Measurements from ENCODE around the gene SORBS1.

The SORBS1 gene

DNA sequence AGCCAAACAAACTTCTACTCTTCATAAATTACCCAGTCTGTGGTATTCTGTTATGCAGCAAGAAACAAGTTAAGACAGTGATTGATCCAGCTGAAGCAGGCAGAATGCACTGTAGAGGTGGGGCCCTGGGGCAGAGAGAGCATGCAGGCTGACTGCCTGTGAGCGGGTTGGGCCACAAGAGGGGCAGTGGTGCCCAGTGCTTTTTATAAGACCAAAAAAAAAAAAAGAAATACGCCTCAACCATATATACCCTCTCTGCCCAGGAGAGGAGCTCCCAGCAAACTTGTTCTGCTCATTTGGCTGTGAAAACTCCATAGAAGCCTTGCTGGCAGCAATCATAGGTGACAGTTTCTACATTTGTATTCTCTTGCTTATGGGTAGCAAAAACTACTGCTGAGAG lies 104.7 kb downstream of the SORBS1 start:
- no peak for DNase-seq

DNA sequence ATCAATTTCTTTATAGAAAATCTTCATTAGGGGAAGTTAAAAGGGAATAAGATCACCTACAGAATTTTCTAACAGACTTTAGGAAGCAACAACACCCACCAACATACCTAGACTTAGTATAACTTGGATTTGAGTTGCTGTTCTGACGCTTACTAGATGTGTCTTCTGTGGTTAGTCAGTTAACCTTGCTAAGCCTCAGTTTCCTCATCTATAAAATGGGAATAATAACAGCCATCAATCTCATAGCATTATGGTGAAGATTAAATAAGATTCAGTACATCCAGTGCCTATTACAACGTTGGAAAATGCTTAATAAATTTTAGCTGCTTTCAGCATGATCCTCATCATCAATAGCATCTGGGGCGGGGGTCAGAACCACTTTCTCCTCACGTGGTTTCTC lies 106.2 kb downstream of the SORBS1 start:
- no peak for DNase-seq

GRCh38 chr10:95454356-95454755 lies 106.8 kb downstream of the SORBS1 start:
- DNase-seq, result no peak

DNA sequence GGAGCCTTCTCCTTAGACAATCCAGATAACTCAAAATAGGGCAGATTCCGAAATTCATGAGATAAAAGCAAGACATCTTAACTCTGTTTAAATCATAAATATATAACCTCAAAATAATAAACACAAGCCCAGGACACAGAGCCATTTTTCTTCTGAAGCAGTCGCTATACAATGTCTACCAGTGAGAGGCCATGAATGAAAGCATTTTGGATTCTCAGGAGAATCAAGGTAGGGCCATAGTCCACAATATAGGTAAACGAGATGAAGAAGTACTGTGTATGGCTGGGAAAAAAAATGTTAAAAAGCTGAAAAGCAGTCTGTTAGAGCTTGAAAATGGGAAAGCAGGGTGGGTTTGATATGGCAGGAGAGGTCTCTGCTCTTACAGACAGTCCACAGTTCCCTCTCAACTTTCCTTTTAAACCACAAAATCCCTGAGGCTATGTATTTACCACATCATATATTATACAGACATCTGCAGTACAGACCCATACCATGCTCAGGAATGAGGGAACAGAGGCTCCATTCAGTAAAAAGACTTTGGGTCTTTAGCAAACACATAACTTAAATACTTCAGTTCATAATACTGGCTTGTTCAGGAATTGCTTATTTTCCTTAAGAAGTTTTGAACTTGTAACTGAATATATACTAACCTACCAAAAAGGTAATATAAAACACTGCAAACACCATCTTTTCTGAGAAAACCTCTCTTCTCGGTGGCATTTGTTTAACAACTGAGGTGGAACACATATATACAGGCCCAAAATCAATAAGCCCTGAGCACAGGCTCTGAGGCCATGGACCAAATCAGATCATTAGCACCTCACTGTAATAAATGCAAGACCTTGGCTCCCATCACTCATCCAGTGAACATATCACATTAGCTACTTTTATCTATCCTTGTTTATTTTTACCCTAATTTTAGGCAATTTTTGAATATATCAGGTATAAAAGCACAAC lies 109.3 kb downstream of the SORBS1 start:
- DNase-seq, result no peak

- no peak for DNase-seq
Observed at GRCh38 chr10:95451150-95451549, 110.0 kb downstream of the SORBS1 start.

GRCh38 chr10:95450188-95450587 lies 111.0 kb downstream of the SORBS1 start:
- no peak for DNase-seq

- DNase-seq, result no peak
Observed at GRCh38 chr10:95447685-95448084, 113.5 kb downstream of the SORBS1 start.

- peak; percentile 5 for DNase-seq
Observed at GRCh38 chr10:95445837-95446486, 115.2 kb downstream of the SORBS1 start.

DNA sequence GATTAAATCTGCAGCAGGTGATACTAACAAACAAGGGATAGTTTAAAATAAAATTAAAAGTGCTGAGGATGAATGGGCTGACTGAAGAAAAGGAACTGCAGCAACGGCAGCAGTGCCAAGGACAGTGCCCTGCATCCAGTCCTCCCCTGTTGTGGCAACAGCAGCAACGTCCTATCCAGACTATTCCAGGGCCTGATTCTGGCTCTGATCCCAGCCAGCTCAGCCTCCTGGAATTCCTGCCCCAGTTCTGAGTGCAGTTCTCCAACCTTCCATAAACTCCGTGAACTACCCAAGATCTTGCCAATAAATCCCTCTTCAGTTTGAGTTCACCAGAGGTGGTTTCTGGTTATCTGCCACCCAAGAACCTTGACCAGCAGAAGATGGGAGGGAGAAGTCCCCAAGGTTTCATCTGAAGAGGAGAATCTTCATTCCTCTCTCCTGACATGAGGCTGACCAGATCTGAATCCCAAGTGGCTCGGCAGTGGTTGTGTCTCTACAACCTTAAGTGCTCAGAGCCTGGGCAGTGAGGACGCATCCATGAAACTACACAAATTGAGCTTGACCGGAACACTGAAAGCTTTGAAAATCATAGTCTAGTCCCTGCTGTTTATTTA lies 115.8 kb downstream of the SORBS1 start:
- no peak for DNase-seq

GRCh38 chr10:95444792-95445191 lies 116.4 kb downstream of the SORBS1 start:
- no peak for DNase-seq

DNA sequence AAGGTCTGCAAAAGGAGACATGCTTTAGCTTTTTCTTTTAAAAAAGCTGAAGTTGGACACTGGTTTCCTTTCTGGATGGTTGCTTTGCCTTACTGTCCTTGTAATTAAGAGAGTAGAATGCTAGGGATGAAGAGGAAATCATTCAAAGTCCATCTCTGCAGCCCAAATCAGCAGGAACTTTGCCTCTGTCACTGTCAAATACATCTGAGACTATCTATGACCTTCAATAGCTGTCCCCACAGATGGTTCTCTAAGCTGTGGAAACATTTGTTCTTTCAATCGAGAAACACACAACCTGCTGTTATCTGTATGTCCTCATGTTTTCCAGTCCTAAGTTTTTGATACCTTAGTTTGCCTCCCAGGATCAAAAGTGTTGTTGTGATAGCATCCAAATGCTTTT lies 117.5 kb downstream of the SORBS1 start:
- no peak for DNase-seq

DNA sequence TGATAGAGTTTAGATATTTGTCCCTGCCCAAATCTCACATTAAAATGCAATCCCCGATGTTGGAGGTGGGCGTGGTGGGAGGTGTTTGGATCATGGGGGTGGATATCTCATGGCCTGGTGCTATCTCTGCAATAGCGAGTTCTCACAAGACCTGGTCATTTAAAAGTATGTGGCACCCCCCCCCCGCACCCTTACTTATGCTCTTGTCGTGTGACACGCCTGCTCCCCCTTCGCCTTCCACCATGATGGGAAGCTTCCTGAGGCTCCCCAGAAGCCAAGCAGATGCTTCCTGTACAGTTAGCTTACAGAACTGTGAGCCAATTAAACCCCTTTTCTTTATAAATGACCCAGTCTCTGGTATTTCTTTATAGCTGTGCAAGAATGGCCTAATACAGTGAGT lies 118.8 kb downstream of the SORBS1 start:
- no peak for DNase-seq

DNA sequence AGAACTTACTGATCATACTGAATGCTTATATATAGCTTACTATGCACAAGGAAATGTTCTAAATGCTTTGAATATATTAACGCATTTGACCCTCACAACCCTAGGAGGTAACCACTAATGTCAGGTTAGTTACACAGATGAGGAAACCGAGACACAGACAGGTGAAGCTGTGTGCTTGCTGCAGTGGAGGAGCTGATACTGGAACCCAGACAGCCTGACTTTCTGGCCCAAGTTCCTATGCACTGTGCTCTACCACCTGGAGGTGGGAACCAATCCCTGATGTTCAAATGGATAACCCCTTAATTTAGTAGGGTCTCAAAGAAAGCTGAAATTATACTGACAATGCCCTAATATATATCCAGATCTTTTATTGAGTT lies 119.6 kb downstream of the SORBS1 start:
- no peak for DNase-seq

- DNase-seq, result no peak
Observed at GRCh38 chr10:95440756-95441546, 120.2 kb downstream of the SORBS1 start.

- DNase-seq, result no peak
Observed at GRCh38 chr10:95440038-95440725, 121.0 kb downstream of the SORBS1 start.

GRCh38 chr10:95438781-95439180 lies 122.4 kb downstream of the SORBS1 start:
- DNase-seq, result no peak

- DNase-seq, result no peak
Observed at GRCh38 chr10:95437669-95438068, 123.5 kb downstream of the SORBS1 start.

DNA sequence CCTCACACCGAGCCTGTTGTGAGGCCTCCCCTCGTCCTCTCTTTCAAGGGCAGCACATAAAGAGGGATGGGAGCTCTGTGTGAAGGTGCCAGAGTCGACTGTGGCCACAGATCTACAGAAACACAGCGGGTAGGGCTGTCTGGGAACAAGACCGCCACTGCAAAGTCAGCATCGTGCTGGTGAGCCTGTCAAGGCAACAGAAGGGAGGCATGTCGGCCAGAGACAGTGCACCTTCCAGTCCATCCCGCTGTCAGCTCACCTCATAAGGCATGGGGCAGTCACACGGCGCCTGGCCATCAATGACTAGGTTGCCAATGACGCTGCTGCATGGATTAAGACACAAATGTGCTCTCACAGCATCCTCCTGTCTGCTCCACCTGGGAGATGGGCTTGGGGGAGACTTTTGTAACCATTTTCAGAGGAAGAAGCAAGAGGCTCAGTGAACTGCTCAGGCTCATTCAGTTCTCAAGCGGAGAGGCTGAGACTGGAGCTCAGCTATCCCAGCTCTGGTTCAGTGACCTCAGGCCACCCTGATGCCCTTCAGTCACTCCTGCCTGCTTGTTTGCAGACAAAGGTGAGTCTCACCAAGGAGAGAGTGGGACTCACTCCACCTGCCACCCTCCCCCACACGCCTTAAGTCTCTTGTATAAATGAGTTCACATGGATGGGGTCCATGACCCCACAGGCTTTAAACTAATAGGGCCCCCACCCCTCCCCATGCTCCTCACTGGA lies 125.5 kb downstream of the SORBS1 start:
- DNase-seq, result no peak

GRCh38 chr10:95434583-95434982 lies 126.6 kb downstream of the SORBS1 start:
- no peak for DNase-seq

DNA sequence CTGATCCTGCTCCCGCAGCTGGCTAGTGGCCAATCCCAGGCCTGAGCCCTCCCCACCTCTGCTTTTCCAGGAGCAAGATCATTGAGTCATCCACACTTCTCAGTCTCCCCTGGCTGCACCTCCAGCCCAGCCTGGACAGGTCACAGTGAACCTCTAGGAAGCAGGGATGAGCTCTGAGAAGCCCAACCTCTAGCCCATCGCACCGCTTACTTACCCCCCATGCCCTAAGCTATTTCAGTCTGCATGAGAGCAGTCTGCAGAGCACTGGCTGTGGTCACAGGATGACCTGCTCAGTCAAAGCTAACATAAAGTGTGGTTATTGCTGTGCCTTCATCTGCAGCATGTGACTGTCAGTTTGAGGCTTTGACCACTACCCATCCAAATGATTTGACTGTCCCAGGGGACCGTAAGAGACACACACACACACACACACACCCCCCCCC lies 129.2 kb downstream of the SORBS1 start:
- DNase-seq, result no peak

GRCh38 chr10:95430231-95430951 lies 130.8 kb downstream of the SORBS1 start:
- DNase-seq, result no peak
